Adrenal gland (tissue), 5 donors: ENCODE data around the gene TANC1.

Source experiments
- POLR2A ChIP-seq, 2 donors: fragments of 450-650 bp; IDR thresholded peaks; one replicate each; pipeline ENCODE4 v1.6.1; 2017; ENCODE audit warnings: antibody characterized with exemption in 2 of 2, mild to moderate bottlenecking in 2 of 2, moderate library complexity in 1 of 2
- TF ChIP-seq, protein P1 (sequence below), 6 experiments: fragments of 450-650 bp in 4 of 6; fragments of 200-600 bp in 2 of 6; sonication (generic) in 1 of 6; IDR thresholded peaks; 1 replicate in 5 of 6; 2 replicates in 1 of 6; pipeline versions ENCODE4 v1.5.1 to v1.8.0; 2016 to 2021; ENCODE audit warnings: antibody characterized with exemption in 6 of 6, mild to moderate bottlenecking in 2 of 6, moderate library complexity in 1 of 6
- donor health status: DM: no; HTN: no; CAD: no.

GRCh38 chr2:159144776-159145614, 176.6 kb downstream of the TANC1 start:
- TF ChIP-seq, protein P1, sequence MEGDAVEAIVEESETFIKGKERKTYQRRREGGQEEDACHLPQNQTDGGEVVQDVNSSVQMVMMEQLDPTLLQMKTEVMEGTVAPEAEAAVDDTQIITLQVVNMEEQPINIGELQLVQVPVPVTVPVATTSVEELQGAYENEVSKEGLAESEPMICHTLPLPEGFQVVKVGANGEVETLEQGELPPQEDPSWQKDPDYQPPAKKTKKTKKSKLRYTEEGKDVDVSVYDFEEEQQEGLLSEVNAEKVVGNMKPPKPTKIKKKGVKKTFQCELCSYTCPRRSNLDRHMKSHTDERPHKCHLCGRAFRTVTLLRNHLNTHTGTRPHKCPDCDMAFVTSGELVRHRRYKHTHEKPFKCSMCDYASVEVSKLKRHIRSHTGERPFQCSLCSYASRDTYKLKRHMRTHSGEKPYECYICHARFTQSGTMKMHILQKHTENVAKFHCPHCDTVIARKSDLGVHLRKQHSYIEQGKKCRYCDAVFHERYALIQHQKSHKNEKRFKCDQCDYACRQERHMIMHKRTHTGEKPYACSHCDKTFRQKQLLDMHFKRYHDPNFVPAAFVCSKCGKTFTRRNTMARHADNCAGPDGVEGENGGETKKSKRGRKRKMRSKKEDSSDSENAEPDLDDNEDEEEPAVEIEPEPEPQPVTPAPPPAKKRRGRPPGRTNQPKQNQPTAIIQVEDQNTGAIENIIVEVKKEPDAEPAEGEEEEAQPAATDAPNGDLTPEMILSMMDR (IDR thresholded peaks at IDR 0.05), result no peak
- TF ChIP-seq POLR2A (IDR thresholded peaks at IDR 0.05), result no peak
